Activated CD4-positive, alpha-beta T cell treated with anti-CD3 and anti-CD28 coated beads, Interleukin-2, amount 50 U/mL, for 1 hour (primary cell): ENCODE results near the gene IRF2.
A peak's percentile ranks its signal among the peaks of the same experiment; 100 is the strongest.

Experiments used
- DNase-seq: peaks from one replicate; pipeline ENCODE4 v3.0.0-alpha.2; 2020

IRF2 gene

DNA sequence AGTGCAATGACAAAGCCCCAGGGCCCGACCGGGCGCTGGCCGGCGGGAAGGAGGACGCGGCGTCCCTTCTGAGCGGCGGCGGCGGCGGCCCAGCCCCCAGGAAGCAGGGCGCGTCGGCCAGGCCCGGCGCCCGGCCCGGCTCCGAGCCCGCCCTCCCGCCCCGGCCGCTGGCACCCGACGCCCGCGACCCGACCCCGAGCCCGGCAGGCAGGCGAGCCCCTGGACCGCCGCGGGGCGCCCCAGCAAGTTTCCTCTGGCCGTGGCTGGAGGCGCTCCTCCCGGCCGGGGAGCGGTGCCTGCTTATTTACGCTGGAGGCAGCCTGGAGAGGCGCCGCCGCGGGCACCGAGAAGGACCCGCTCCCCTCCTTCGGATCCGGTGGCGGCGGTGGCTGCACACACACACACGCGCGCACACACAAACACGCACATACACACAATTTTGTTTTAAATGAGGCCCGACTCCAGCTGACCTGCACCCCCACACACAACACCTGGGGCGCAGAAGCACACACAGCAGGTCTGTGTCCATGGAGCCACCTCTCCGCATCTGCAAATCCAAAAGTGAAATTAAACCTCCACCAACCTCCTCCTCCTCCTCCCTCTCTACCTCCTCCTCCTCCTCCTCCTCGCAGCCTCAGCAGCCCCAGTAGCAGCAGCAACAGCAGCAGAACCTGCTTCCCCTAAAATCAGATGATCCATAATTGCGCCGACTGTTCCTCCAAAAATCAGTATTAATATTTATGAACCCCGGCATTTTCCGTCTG is 669 bp downstream of the IRF2 start:
- peak; percentile 45 for DNase-seq

DNA sequence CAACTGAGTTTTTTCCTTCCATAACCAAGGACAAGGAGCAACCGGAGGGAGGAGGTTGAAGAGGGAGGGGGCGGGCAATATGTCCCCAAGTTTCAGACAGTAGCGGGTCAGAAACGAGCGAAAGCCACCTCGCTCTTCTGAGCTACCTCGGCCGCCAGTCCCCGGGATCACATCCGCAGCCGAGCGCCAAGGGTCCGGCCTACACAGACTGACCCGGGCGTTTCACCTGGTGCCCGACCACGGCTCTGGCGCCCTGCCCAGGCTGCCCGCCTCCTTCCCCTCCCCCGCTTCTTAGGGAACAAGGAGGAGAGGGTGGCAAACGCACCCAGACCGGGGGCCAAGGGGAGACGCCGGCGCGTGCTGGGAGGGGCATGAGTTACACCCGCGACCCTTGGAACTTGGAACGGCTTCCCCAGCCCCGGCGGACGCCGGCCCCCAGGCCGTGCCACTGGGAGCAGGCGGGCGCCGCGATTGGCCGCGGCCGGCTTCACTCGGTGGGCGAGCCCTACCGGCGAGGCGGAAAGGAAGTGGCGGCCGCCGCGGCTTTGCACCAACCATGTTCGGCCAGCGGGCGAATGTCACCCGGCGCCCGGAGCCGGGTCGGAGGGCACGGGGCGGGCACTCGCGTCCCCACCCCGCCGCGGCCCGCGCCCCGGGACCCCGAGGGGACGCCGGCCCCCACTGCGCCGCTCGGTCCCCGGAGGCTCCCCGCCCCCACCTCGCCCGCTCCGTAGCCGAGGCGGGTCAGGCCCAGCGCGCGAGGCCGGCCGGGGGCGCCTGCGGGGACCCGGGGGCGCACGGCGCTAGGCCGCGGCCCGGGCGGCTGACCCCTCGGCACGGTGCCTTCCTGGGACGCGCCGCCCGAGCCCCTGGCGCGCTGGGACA is 1.5 kb downstream of the IRF2 start:
- peak; percentile 33 for DNase-seq

DNA sequence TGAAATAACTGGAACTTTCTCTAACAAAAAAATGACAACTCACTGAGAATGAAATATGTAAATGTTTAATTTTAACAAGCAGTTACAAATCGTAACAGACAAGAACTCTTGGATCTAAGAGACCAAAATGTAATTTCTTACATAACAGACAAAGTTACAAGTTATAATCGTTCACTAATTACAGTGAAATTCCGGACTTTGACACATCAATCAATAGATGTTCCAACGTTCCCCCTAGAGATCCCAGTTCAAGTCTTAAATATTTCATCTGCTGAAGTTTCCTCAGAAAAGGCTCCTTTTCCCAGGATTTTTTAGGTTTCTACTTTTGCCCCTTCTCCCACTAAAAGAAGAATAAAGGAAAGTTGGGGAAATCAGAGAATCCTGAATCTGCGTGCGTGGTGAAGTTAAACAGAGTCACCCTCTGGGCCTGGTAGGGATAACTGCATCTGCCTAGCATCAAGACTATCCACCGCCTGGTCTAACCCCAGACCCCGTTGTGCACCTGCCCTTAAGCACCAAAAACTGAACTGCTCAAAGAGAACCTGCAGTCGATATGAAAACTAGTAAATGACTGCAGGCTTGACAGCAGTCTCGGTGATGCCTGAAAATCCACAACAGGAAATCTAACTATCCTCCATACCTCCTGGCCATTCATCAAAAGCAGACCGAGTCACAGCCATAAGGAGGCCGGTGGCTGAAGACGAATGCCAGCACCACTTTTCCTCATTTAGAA is 2.3 kb downstream of the IRF2 start:
- no peak for DNase-seq

DNA sequence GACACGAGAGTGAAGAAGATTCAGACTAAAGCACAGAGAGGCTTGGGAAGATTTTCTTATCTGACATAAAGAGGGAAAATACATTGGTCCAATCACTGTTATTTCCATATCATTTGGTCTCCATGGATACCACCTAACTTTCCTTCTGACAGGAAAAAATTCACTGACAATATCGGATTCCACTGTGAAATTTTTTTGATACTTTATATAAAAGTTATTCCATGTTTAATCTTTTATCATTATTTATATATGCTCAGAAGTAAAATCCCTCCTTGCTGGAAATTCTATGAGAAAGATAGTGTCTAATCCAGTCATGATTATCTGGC is 3.6 kb downstream of the IRF2 start:
- DNase-seq: no peak

DNA sequence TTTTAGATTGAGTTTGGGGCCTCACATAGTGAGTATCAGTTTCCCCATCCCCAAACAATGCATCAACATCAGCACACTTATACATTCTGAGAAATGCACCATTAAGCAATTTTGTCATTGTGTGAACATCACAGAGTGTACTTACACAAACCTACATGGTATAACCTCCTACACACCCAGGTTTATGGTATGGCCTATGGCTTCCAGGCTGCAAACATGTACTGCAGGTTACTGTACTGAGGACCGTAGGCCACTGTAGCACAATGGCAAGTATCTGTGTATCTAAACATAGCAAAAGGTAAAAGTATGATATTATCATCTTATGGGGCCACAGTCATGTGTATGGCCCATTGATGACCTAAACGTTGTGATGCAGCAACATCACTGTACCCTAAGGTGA is 7.7 kb downstream of the IRF2 start:
- no peak for DNase-seq

DNA sequence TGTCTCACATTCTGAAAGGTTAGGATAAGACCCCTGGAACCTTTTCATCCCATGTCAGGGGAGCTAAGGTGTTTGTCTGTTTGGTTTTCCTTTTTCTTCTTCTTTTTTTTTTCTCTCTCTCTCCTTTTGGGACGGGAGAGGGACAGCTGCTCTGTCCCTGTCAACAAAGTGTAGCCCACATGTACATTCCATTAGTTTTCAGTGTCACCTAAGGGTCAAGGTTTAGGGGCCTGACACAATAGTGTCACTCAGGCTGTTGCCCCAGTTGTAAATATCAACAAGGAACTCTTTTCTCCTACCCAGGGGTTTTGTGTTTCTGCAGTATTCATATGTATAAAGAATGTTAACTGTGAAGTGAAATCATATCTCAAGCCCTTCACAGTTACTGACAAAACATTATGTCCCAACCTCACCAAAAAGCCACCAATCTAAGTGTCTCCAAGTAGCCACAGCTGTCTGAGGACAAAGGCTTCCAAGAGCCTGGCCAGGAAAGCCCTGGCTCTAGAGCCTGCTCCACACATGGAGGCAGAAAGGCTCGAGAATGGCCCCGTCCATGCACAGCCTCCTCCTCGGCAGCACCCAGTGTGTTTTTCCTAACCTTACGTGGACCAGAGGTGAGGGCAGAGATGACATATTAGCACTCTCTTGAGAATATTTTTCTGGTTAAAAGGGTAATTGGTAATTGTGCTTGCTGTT is 9.4 kb downstream of the IRF2 start:
- no peak for DNase-seq

DNA sequence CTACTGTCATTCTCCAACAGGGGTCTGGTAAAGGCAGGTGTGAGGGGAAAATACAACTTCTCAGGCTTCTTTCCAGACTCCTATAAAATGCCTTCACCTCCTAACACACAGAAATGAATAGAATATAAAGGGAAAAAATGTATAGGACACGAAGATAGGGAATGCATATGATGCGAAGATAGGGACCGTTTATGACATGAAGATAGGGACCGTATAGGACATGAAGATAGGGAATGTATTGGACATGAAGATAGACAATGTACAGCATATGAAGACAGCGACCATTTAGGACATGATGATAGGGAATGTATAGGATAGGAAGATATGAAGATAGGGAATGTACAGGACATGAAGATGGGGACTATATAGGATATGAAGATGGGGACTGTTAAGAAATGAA is 10.5 kb downstream of the IRF2 start:
- DNase-seq: no peak

DNA sequence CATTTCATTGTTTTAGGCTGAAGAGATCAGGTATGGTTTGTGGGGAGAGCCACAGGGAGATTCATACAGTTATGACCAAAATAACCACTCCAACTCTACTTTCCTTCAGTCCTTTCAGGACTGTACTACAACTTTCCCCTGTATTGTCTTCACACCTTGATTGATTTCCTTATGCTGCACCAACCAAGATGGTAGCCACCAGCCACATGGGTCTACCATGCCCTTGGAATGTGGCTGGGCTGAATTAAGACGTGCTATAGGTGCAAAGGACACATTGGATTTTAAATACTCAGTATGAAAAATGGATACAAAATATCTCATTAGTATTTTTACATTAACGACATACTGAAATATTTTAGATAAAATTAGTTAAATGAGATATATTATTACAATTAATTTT is 11.2 kb downstream of the IRF2 start:
- no peak for DNase-seq

DNA sequence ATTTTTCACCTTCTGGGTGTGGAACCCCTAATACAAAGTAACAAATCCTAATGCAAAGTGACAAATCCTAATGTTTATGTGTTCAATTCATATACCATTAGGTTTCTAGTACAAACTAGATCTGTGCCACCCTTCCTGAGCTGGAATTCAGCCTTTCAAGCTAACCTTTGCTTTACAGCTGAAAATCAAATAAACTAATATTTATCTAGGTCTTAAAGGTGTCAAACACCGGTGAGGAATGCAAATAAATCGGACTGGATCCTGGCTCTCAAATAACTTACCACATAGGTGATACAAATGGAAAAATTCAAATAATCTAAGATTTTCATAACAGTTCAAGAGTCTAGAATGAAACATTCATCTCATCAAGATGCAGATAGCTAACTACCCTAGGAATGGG is 11.6 kb downstream of the IRF2 start:
- no peak for DNase-seq

DNA sequence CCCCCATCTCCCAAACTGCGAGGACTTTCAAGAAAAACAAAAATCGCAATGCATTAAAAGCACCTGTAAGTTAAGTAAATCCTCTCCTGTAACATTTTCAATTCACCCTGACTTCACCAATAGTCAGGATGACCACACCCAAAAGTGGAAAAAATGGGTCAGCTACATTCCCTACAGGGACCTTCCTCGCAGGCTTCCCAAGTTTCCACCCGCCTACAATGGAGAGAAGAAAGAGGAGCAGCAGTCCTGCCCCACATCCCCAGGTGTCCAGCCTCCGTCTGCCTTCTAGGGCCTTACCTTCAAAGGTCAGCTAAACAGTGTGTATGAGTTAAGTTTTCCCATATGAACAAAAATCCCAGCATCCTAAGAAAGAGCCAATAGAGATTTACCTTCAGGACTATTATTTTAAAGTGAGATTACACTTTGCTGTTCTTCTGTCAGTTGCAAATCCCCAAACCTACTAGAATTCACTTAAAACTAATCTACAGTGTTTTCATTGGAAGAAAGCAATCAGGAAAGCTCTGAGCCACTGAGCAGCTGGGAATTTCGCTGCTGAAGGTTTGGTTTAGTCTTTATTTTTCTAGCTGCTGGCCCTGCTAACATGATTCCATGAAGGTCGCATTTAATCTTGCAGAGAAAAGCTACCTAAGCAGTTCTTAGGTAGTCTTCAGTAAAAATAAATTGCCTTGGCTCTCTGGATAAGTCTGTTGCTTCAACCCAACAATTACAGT is 12.5 kb downstream of the IRF2 start:
- no peak for DNase-seq

DNA sequence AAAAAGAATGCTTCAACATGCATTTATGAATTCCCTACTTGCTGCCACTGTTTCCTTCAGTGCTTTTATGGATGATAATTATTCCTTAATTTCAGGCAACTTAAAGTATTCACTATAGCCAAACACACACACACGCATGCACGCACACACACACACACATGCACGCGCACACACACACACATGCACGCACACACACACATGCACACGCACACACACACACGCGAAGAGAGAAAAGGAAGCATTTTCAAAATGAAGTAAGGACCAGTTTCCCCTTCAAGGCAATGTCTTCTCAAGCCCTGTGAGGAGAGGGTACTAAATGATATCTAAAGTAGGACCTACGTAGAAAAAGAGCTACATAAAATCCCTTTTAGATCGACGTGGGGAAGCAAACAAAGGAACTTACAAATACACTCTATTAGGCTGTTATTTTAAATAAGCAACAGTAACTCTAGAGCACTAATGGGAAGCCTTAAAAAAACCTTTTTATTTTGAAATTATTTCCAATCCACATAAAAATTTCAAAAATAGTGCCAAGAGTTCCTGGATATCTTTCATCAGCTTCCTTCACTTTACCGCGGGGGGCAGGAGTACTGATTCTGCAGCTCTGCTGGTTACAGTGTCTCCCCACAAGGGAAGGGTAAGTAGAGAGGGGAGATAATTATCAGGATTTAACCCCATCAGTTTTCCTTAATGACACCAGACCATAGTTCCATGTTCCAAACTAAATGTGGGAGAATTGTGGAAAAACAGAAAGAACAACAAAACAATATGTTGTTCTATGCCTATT is 13.7 kb downstream of the IRF2 start:
- no peak for DNase-seq

DNA sequence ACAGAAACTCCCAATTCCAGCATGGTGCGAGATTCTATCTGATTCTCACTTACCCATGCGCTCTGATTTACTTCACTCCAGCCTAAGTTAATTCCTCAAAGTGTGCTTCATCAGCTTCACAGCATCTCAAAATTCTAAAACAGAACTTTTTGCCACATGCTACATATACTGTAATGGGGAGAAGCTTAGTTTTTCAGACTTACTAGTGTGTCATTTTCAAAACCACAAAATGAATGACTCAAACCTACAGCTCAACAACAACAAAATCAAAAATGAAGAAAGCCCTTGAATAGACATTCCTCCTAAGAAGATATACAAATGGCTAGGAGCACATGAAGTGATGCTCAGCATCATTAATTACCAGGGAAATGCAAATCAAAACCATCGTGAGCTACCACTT is 14.9 kb downstream of the IRF2 start:
- DNase-seq: no peak

DNA sequence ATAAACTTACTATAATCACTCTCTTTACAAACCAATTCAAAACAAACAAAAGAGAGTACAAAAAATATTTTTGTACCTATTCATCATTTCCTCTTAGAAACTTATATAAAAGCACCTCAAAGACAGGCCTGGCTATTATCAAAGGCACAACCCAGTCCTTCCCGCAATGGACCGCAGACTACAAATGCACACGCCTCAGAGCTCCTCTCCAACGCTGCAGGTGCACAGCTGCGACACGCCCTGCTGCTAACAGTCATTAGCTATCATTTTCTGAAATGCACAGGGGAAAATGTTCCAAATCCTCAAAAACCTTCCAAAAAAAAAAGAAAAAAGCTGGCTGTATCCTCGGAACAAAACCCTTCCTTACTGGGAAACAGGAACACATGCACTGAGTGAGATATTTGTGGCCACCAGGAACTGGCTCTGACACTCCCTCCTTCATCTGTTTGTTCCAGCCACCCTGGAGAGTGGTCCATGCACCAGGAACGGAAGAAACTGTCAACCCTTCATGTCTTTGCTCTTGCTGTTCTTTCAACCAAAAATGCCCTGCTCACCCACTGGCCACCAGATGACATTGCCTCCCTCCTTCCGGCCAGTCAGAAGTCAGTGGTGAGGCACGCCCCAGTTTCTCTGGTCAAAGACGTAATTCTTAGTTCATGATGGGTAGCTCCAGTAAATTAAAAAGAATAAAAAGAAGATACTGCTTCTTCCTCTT is 16.7 kb downstream of the IRF2 start:
- DNase-seq: no peak

DNA sequence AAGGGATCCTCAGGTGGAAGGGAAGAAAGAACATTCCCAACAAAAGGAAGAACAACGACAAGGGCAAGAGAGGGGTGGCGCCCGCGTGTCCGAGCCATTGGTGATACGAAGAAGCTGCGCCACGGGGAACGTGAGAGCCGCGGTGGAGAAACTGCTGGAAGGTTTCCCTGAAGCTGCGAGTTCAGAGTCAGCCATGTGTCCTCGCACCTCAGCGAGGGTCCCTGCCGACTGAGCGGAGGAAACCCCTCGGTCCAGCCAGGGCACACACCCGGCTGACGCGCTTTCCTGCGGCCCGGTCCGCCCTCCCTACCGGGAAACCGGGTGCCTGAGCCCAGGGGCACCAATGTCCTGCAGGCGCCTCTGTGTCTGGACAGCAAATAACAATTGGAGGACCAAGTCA is 18.0 kb downstream of the IRF2 start:
- DNase-seq: no peak

DNA sequence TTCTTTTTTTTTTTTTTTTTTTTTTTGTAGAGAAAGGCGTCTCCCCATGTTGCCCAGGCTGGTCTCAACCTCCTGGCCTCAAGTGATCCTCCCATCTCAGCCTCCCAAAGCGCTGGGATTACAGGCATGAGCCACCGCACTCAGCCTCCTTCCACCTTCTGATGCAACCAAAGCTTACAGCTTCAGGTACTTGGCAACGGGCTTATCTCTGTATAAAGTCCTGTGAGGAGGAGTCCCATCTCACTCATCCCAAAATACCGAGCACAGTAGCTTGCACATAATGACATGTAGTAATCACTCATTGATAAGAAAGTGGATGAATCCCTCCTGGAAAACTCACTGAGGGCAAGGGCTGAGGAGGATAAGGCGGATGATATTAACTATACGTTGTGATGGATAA is 19.1 kb downstream of the IRF2 start:
- DNase-seq: no peak

DNA sequence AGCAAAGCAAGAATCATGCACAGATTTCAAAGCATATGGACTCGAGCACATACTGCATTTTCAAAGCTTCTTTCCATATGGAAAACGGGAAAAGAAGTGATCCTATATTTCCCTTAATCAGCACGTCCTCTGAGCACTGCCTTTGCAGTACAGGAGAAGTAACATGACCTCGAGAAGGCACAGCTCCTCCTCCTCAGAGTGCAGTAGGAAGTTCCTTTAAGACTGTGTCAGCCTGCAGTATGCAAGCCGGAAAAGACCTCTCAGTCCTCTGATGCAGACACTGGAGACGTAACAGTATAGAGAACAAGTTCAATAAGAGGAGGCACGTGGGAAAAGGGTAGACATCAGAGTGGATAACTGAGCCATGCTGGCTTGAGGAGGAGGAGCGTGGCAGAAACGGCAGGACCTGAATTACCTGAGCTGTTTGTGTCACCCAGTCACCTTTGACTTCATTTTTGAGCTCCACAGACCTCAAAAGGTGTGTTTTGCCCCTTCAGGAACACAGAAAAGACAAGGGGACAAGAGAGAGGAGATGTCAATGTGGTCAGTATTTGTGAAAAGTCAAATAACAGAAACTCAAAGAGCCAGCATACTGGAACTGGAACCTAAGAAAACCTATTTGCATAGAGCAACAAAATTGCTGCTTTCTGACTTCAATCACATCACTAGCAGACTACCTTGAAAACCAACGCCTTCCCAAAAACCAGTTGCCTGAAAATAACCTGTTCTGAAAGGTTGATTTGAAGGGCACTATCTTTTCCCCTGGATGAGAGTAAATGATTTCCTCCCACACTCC is 20.8 kb downstream of the IRF2 start:
- peak; percentile 21 for DNase-seq

DNA sequence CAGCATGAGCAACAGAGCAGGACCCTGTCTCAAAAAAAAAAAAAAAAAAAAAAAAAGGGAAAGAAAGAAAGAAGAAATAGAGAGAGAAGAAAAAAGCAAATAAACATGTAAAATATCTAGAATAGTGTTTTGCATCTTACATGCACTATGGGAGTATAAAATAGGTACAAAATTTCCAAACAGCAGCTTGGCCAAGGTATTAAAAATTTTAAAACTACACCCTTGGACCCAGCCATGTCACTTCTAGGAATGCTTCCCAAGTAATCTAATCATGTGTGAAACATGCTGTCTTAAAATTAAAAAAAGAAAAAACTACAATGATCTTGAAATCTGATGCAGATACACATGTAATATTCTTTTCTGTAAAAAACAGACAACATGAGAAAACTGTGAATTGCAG is 21.6 kb downstream of the IRF2 start:
- DNase-seq: no peak

DNA sequence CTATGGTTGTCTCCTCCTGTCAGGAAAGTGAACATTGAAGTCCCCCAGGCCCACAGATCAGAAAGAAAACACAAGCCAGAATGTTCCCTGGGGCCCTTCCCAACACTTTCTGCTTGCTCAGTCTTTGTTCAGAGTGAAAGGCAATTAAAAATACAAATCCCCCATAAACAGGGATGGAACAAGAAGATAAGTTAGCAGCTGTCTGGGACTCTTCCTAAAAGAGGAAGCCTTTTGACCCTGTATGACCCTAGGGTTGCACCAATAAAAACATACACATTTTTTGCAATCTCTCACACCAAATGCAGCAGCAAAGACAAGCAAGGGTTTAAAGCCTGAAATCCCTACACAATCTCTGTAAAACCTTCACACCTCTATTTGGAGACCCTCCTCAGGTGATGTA is 22.6 kb downstream of the IRF2 start:
- no peak for DNase-seq

DNA sequence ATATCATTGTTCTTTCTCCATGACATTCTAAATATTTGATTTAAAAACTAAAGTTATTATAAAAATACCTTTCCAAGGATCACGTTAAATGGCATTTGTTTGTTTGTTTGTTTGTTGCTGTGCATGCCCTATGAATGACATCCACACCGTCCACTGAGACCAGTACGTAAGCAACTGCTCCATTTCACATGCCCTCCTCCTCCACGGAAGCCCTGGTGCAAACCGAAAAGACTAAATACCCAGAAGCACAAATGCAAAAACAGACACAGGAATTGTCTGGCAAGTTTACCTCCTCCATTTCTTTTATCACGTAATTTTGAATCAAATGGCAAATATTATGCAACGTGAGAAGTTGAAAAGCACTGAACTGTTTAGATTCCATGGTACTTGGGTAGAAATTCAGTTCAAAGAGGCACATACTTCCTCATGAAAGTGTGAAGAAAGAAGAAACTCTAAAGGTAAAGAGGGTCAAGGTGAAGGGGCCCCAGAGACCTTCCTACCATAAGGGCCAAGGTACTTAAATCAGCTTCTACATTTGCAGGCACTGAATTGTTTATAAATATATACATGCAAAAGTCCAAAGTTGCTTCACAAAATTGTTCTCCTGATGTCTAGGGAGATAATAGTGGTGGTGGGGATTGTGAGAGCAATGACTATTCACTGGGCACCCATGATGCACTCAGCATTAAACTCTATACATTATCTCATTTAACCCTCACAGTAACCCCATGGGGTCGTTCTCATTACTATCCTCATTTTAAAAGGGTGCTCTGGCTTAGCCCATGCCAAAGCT is 23.4 kb downstream of the IRF2 start:
- no peak for DNase-seq
